Measurements from ENCODE around the gene MMD2. TPM values are rescaled to one million over a fixed set of nuclear protein-coding genes. Genes with fewer than 3 reads are reported as not detected.

Gene MMD2
- total and polyA plus RNA-seq, 2 of the 8 experiments (the other 6 are each of a cell fraction or from before 2014, with no cell fraction given), result 0.14 TPM; not detected in 1

GRCh38 chr7:4959893-4960292 lies 906 bp upstream of the MMD2 start:
- H4K5ac ChIP-seq (ENCODE audit: insufficient read length, low read depth, low read length), result no peak overlapping the region
- ChIA-PET POLR2A (ENCODE audit: partially characterized antibody) (interaction anchor here (0.6 to 1.0 kb wide), 2 partner anchors 145 to 168 kb away, joined by 3 read pairs; no protein-coding TSS in a partner anchor), CTCF (ENCODE audit: partially characterized antibody) (no interaction called here)
- no peak for FAIRE-seq
- WGBS, 2 experiments (ENCODE audit: extremely low coverage in 1 of 2, insufficient coverage in 1 of 2, insufficient read length in 1 of 2, insufficient replicate concordance in 2 of 2, low coverage in 1 of 2, low lambda C conversion rate in 2 of 2, missing lambda C conversion rate in 1 of 2), result no CpG with 5 or more reads among the region's 4 CpGs
- no peaks in the 10 kb centered on the region for H3K79me2 ChIP-seq (ENCODE audit: control insufficient read depth in 1 of 2, insufficient read depth in 2 of 2, low read length in 2 of 2)
- no peak overlapping the region for H2AK5ac ChIP-seq (ENCODE audit: low read depth, low read length)
- no peak overlapping the region for H3K14ac ChIP-seq (ENCODE audit: insufficient read length)
- no peak for DNase-seq (ENCODE audit: low read depth in 1 of 2, low spot score in 2 of 2)
- H4K8ac ChIP-seq (ENCODE audit: extremely low read depth, insufficient read depth, low read length), result no peak overlapping the region
- H3K4ac ChIP-seq (replicated peaks; ENCODE audit: insufficient read length, low read depth, low read length), result no peak overlapping the region
- H3K27ac ChIP-seq (ENCODE audit: low read depth, low read length), result no peak overlapping the region
- no peak overlapping the region for H2BK120ac ChIP-seq (replicated peaks; ENCODE audit: low read depth, low read length)
- no peaks in the 10 kb centered on the region for H3K36me3 ChIP-seq (ENCODE audit: control insufficient read depth in 2 of 4, insufficient read depth in 4 of 4, low read length in 3 of 4)
- H2BK5ac ChIP-seq (ENCODE audit: low read depth, low read length), result no peak overlapping the region
- no peaks in the 10 kb centered on the region for H4K20me1 ChIP-seq (replicated peaks in 1 of 2; ENCODE audit: control insufficient read depth in 1 of 2, insufficient read depth in 2 of 2, low read length in 2 of 2)
- no peak overlapping the region for H3K18ac ChIP-seq (ENCODE audit: extremely low read depth, low read length)
- H3K4me2 ChIP-seq (ENCODE audit: insufficient read depth in 1 of 2, low read depth in 2 of 2, low read length in 2 of 2), result no peak overlapping the region
- no peak overlapping the region for H2BK15ac ChIP-seq (ENCODE audit: low read length)
- no peak overlapping the region for H3K56ac ChIP-seq (replicated peaks; ENCODE audit: insufficient read length, low read depth, low read length)
- H2AFZ ChIP-seq (ENCODE audit: low read length), result no peak overlapping the region
- no peak overlapping the region for H3K23ac ChIP-seq (ENCODE audit: insufficient read length)
- no peak overlapping the region for H2BK12ac ChIP-seq (ENCODE audit: low read depth, low read length)
- no peaks in the 10 kb centered on the region for H3K79me1 ChIP-seq (ENCODE audit: low read depth, low read length)
- H3K4me1 ChIP-seq (replicated peaks in 1 of 4; ENCODE audit: control insufficient read depth in 3 of 4, insufficient read depth in 4 of 4, low read length in 3 of 4), result peaks cover 0 to 6% (median 1%) of the 10 kb centered on the region in 4 experiments; a peak in 3 of 7 replicates
- H3K23me2 ChIP-seq (ENCODE audit: low read depth, low read length), result peaks cover 6% of the 10 kb centered on the region
- peaks cover 13 to 18% (median 16%) of the 10 kb centered on the region in 4 experiments for H3K27me3 ChIP-seq (replicated peaks in 1 of 4; ENCODE audit: control insufficient read depth in 3 of 4, extremely low read depth in 1 of 4, insufficient read depth in 3 of 4, low read length in 3 of 4)
- H3K9me3 ChIP-seq (ENCODE audit: insufficient read depth in 2 of 2, low read depth in 1 of 2, low read length in 1 of 2), result no peaks in the 10 kb centered on the region
- H2BK20ac ChIP-seq (ENCODE audit: low read length), result no peak overlapping the region
- H3K9ac ChIP-seq (replicated peaks in 1 of 4; ENCODE audit: extremely low read depth in 1 of 4, low read depth in 3 of 4, low read length in 3 of 4), result no peak overlapping the region
- no peak overlapping the region for H3K4me3 ChIP-seq (ENCODE audit: extremely low read depth in 1 of 4, insufficient read depth in 2 of 4, low read depth in 3 of 4, low read length in 4 of 4)
- H4K91ac ChIP-seq (replicated peaks; ENCODE audit: insufficient read length, low read length), result no peak overlapping the region
- TF ChIP-seq HDAC2 (IDR thresholded peaks at IDR 0.05; ENCODE audit: borderline replicate concordance in 1 of 2, low read depth in 2 of 2, low read length in 2 of 2) (no peak), CTCF (IDR thresholded peaks at IDR 0.05; ENCODE audit: control extremely low read depth in 1 of 3, insufficient read depth in 1 of 3, low read depth in 1 of 3, low read length in 3 of 3) (no peak), CREB1 (IDR thresholded peaks at IDR 0.05) (no peak), SP1 (IDR thresholded peaks at IDR 0.05; ENCODE audit: low read depth, low read length) (no peak), SAP30 (IDR thresholded peaks at IDR 0.05; ENCODE audit: insufficient read depth, insufficient replicate concordance, low read length) (no peak), RNF2 (IDR thresholded peaks at IDR 0.05; ENCODE audit: borderline replicate concordance, low read depth, low read length, missing control alignments, poor library complexity, severe bottlenecking) (no peak), CHD1 (IDR thresholded peaks at IDR 0.05; ENCODE audit: low read depth, low read length) (no peak), CTBP2 (IDR thresholded peaks at IDR 0.05; ENCODE audit: borderline replicate concordance, insufficient read depth, insufficient read length, low read length) (no peak), RFX5 (IDR thresholded peaks at IDR 0.05; ENCODE audit: borderline replicate concordance, low read depth, low read length) (no peak), SP4 (IDR thresholded peaks at IDR 0.05; ENCODE audit: low read length) (no peak), SRF (IDR thresholded peaks at IDR 0.05; ENCODE audit: low read depth, low read length) (no peak)

Measured in H1 (cell line).